ENCODE measurements around the gene NCKAP5.

Gene NCKAP5

DNA sequence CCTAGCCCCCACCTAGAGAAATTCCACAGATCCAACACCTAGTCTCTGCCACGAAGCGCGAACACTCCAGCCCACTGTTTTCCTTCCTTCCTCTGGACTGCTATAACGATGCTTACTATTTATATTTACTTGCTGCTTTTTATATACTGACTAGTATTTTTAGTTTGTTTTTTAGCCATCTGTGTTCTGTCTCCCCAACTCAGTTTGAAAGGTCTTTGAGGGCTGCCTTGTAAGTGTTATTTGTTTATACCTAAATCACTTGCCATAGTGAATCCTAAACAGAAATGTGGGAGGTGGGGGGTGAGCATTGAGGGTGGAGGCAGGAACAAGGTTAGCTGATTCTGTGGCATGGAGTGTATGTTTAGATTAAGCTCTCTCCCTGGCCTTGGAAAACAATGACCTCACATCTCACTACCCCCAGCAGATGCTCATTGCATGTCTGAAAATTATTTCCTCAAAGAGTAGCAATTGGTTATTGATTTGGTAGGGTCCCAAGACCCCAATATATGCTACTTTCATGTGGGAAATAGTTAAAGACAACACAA is 1.1 kb upstream of the NCKAP5 start:
- in situ Hi-C loops (cut with HindIII; ENCODE audit: low pct_unique_long_range_greater_than_20kb, low sequenced_read_pairs): no loop called here
- no peak for TF ChIP-seq JUND (IDR thresholded peaks at IDR 0.05; ENCODE audit: low read depth)

GRCh38 chr2:133568598-133568997 is 335 bp upstream of the NCKAP5 start:
- TF ChIP-seq JUND (IDR thresholded peaks at IDR 0.05; ENCODE audit: low read depth): no peak
- DNase-seq (ENCODE audit: low read depth in 1 of 2, low spot score in 1 of 2): no peak
- in situ Hi-C loops (cut with HindIII; ENCODE audit: low pct_unique_long_range_greater_than_20kb, low sequenced_read_pairs): no loop called here

More for the DNA sequence above, 1.1 kb upstream of the NCKAP5 start:
- no peak for DNase-seq (ENCODE audit: low read depth in 1 of 2, low spot score in 1 of 2)

- in situ Hi-C loops (cut with HindIII; ENCODE audit: low pct_unique_long_range_greater_than_20kb, low sequenced_read_pairs): no loop called here
- DNase-seq (ENCODE audit: low read depth in 1 of 2, low spot score in 1 of 2): no peak
- TF ChIP-seq JUND (IDR thresholded peaks at IDR 0.05; ENCODE audit: low read depth): no peak
Observed at GRCh38 chr2:133562558-133562957, 5.7 kb downstream of the NCKAP5 start.

DNA sequence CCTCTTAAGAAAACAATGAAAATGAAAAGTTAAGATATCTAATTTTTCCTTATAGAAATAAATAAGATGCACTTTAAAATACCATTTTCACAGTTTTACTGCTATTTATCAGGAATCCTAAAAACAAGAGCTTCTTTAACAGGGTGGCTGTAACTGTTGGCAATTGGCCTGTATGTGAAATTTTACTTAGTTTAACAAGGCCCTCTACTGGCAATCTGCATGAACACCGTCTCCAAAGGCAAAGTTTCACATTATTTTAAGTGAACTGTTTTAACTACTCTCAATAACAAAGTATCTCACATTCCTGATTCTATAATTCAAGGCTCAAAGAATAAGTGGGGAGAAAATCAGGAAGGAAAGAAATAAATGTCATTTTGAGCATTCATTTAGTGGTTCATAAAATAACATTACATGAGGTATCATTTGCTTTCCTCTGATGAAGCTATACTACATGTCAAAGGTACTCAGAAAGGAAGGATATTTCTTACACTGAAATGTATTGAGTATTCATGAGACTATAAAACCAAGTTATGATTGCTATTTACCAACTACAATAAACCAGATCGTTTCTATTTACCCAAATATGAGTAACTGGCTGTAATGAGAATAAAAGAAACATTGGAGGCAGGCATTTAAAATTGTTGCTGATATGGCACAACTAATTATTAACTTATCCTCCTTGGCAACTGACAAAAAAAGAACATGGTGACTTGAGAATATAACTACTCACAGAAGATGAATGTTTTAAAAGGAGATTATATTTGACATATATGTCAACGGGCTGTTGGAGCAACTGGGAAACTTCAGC is 7.0 kb downstream of the NCKAP5 start:
- DNase-seq (ENCODE audit: low read depth in 1 of 2, low spot score in 1 of 2): peak in 1 of 2 experiments; percentile 68
- no peak for TF ChIP-seq JUND (IDR thresholded peaks at IDR 0.05; ENCODE audit: low read depth)
- in situ Hi-C loops (cut with HindIII; ENCODE audit: low pct_unique_long_range_greater_than_20kb, low sequenced_read_pairs): no loop called here

GRCh38 chr2:133557614-133558013 is 10.6 kb downstream of the NCKAP5 start:
- in situ Hi-C loops (cut with HindIII; ENCODE audit: low pct_unique_long_range_greater_than_20kb, low sequenced_read_pairs): no loop called here
- TF ChIP-seq JUND (IDR thresholded peaks at IDR 0.05; ENCODE audit: low read depth): no peak
- DNase-seq (ENCODE audit: low read depth in 1 of 2, low spot score in 1 of 2): no peak

- TF ChIP-seq JUND (IDR thresholded peaks at IDR 0.05; ENCODE audit: low read depth): no peak
- DNase-seq (ENCODE audit: low read depth in 1 of 2, low spot score in 1 of 2): no peak
- in situ Hi-C loops (cut with HindIII; ENCODE audit: low pct_unique_long_range_greater_than_20kb, low sequenced_read_pairs): no loop called here
Observed at GRCh38 chr2:133553838-133554408, 14.3 kb downstream of the NCKAP5 start.

DNA sequence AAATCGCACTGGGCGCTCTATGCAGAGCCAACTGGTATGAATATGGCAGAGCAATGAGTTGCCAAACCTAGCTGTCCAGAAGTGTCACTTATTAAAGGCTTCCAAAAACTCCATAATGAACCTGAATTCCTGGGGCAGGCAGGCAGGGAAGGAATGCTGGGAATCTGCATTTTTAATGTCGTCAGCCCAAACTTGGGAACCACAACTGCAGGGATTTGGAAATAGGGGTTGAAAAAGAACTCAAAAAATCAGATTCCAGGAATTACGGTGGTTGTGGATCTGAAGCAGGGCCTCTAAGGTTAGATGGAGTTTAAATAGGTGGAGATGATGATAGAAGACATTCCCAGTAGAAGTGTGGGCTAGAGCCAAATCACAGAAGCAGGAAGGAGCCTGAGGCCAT is 15.0 kb downstream of the NCKAP5 start:
- no peak for DNase-seq (ENCODE audit: low read depth in 1 of 2, low spot score in 1 of 2)
- in situ Hi-C loops (cut with HindIII; ENCODE audit: low pct_unique_long_range_greater_than_20kb, low sequenced_read_pairs): no loop called here
- TF ChIP-seq JUND (IDR thresholded peaks at IDR 0.05; ENCODE audit: low read depth): no peak

GRCh38 chr2:133552821-133553220 is 15.4 kb downstream of the NCKAP5 start:
- in situ Hi-C loops (cut with HindIII; ENCODE audit: low pct_unique_long_range_greater_than_20kb, low sequenced_read_pairs): no loop called here
- no peak for TF ChIP-seq JUND (IDR thresholded peaks at IDR 0.05; ENCODE audit: low read depth)
- DNase-seq (ENCODE audit: low read depth in 1 of 2, low spot score in 1 of 2): no peak

DNA sequence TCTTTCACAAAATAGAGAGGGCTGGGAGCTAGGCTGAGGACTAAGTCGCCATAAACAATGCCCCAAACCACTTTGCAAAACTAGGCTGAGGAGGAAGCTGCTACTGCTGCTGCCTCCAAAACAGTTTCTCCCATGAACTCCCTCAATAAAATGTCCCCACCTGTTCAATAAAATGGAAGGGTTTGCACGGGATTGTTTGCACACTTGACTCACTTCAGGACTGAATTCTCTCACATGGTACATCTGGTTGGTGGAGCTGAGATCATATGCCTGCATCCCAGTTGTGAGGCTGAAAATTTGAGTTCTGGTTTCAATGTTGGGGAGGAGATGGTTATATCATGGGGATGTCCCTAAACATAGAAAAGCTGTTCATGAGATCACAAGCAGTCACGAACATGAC is 26.5 kb downstream of the NCKAP5 start:
- in situ Hi-C loops (cut with HindIII; ENCODE audit: low pct_unique_long_range_greater_than_20kb, low sequenced_read_pairs): no loop called here
- no peak for TF ChIP-seq JUND (IDR thresholded peaks at IDR 0.05; ENCODE audit: low read depth)
- DNase-seq (ENCODE audit: low read depth in 1 of 2, low spot score in 1 of 2): no peak

DNA sequence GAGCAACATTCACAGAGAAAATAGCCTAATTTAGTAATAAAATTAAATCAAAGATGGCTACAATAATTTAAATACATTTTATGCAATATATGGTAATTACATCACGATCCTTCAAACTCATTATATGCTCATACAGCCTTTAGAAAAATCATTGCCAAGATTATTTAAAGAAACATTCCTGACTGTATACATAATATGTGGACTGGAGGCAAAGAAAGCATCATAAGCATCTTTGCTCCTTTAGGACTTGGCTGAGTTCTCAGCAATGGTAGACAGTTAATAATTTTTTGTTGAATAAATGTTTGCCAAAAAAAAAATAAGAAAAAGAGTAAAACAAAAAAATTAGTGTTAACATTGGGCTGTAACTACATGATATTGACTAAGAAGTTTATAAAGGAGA is 26.9 kb downstream of the NCKAP5 start:
- TF ChIP-seq JUND (IDR thresholded peaks at IDR 0.05; ENCODE audit: low read depth): no peak
- in situ Hi-C loops (cut with HindIII; ENCODE audit: low pct_unique_long_range_greater_than_20kb, low sequenced_read_pairs): no loop called here

GRCh38 chr2:133532919-133533318 is 35.3 kb downstream of the NCKAP5 start:
- no peak for TF ChIP-seq JUND (IDR thresholded peaks at IDR 0.05; ENCODE audit: low read depth)
- DNase-seq (ENCODE audit: low read depth in 1 of 2, low spot score in 1 of 2): no peak
- in situ Hi-C loops (cut with HindIII; ENCODE audit: low pct_unique_long_range_greater_than_20kb, low sequenced_read_pairs): no loop called here

More for the DNA sequence above, 26.9 kb downstream of the NCKAP5 start:
- no peak for DNase-seq (ENCODE audit: low read depth in 1 of 2, low spot score in 1 of 2)

- TF ChIP-seq JUND (IDR thresholded peaks at IDR 0.05; ENCODE audit: low read depth): no peak
- DNase-seq (ENCODE audit: low read depth in 1 of 2, low spot score in 1 of 2): no peak
- in situ Hi-C loops (cut with HindIII; ENCODE audit: low pct_unique_long_range_greater_than_20kb, low sequenced_read_pairs): no loop called here
Observed at GRCh38 chr2:133531382-133531781, 36.9 kb downstream of the NCKAP5 start.

DNA sequence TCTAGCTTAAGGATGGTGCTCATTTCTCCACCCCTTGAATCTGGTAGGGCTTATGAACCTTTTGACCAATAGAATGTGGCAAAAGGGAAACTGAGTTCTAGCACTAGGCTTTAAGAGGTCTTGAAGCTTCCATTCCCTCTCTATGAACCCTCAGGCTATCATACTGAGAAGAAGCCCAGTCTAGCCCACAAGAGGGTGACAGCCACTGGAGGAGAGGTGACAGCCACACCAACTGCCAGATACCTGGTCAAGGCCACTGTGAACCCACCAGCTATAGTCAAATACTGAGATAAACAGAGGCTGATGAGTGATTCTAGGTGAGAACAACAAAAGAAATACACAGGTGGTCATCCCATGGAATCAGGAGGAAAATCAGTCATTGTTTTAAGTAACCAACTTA is 37.6 kb downstream of the NCKAP5 start:
- in situ Hi-C loops (cut with HindIII; ENCODE audit: low pct_unique_long_range_greater_than_20kb, low sequenced_read_pairs): no loop called here
- TF ChIP-seq JUND (IDR thresholded peaks at IDR 0.05; ENCODE audit: low read depth): no peak

More for the DNA sequence above, 37.6 kb downstream of the NCKAP5 start:
- DNase-seq (ENCODE audit: low read depth in 1 of 2, low spot score in 1 of 2): no peak
